NCI-H146 treated with DMSO at 0.1 percent for 48 hours (cell line): ENCODE data around the gene R3HDM2.

Source experiments
- DNase-seq: peaks from one replicate; lab custom pipeline; 2025; ENCODE audit not compliant: unreplicated experiment; lab: John Stamatoyannopoulos, UW

R3HDM2 gene

GRCh38 chr12:57273516-57273915 is 157.3 kb downstream of the R3HDM2 start:
- DNase-seq, result no peak

- no peak for DNase-seq
Observed at GRCh38 chr12:57272337-57273151, 158.3 kb downstream of the R3HDM2 start.

GRCh38 chr12:57270966-57271470 is 159.8 kb downstream of the R3HDM2 start:
- no peak for DNase-seq

- DNase-seq, result no peak
Observed at GRCh38 chr12:57268264-57268663, 162.6 kb downstream of the R3HDM2 start.

- no peak for DNase-seq
Observed at GRCh38 chr12:57266681-57267080, 164.2 kb downstream of the R3HDM2 start.

DNA sequence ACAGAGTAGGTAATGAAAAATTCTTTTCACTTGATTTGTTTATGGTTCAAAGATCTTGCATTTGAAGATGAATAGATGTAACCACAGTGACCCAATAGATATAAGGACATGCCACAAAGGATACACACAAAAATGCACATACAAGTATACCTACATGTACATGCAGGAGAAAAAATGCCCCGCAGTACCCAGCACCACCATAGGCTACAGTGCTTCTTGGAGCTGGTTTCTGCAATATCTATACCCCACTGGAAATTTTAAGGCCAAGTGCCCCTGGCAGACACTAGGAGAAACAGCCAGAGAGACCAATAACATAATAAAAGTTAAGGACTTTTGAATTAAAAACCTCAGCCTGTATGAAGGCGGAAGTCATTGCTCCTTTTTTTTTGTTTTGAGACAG is 167.7 kb downstream of the R3HDM2 start:
- no peak for DNase-seq

GRCh38 chr12:57262126-57262822 is 168.6 kb downstream of the R3HDM2 start:
- no peak for DNase-seq

GRCh38 chr12:57261428-57261865 is 169.4 kb downstream of the R3HDM2 start:
- DNase-seq, result peak; percentile 76

DNA sequence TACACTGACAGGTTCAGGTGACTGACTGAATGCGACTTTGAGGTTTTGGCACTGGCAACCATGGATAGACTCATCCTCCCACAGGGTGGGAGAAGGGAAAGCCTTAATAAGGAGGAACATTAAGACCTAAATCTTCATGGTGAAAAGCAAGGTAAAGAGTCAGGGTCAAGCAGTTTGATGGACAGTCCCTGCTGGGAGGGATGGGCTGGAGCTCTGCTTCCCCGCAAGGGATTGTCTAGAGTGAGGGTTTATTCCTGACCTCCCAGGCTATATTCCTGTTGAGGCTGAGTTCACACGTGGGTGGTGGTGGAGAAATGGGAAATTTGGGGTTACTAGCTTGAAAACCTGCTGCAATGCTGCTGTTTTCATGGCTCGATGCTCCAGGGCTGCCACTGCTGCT is 170.5 kb downstream of the R3HDM2 start:
- DNase-seq, result no peak

DNA sequence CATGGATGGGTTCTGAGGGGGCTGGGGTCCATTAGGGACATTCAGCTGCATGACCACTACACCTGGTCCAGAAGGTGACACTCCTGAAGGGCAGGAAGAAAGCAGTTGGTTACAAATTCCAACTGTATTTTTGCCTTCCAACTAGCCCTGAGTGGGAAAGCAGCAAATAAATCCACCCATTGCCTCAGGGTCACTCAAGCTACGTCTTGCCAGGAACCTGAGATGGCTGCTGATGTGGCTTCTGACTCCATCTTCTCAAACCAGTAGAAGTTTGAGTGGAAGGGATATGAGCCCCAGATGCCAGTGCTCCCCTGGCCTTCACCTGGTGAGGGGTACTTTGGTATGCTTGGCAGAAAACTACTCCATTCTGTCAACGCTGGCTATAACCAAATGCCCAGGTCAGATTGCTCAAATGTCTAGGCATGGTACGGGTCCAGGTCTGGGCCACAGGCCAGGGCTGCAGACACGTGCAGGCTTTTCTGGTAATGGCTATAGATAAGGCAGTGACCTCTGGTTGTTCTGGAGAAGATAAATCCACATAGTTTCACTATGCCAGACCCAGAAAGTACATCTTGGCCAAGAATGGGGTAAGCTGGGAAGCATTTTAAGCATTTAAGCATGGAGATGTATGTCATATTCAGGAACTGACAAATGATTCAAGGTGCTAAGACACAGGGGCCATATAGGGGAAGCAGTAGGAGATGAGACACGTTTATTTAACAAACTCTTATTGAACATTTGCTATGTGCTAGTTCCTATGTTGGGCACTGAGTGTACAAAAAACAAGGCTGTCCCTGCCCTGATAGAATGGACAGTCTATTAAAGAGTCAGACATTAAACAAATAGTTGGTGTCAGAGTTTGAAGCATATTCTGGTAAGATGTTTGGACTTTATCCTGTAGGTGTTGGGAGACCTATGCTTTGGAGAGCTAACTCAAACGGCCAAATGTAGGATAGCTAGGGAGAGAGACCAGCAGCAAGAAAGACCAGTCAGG is 171.6 kb downstream of the R3HDM2 start:
- DNase-seq, result no peak

GRCh38 chr12:57255916-57256315 is 174.9 kb downstream of the R3HDM2 start:
- DNase-seq, result no peak

GRCh38 chr12:57254506-57255280 is 176.2 kb downstream of the R3HDM2 start:
- DNase-seq, result no peak

DNA sequence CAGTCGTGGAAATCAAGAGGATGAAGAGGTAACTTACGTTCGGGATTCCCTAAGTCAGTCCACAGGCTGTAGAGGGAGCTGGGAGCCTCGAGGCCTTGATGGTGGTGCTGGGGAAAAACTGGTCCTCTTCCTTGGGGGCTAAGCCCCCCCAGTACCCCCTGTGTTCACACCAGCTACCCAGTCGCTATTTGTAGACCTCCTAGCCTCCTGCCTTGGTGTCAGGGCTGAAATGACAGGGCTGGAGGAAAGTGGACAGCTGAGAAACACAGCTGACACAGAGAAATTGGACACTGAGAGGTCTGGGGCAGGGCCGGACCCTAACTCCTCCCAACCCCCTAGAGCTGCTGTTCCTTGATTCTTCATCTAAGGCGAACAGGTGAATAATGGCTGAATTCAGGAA is 179.9 kb downstream of the R3HDM2 start, which contains the start of gene STAC3:
STAC3 (minus strand) TSS at position 232 of the 400 bp plus-strand sequence. CDS start 1,551 bp downstream, outside the sequence.
- DNase-seq, result no peak

DNA sequence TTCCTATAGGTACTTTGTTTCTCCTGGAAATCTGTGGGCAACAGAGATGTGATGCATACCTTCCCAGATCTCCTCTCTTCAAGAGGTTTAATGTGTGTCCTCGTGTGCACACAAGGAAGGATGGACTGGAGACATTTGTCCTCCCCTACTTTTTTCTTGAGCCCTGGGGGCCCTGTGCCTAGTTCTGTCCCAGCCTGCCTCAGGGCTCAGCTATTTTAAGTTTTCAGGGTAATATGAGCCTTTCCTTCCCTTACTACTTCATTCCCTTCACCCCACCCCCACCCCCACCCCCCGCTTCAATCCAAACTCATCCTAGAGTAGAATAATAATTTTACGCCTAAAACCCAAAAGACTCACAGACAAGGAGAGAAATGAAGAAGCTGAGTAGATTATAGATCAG is 180.3 kb downstream of the R3HDM2 start:
- DNase-seq, result no peak

- no peak for DNase-seq
Observed at GRCh38 chr12:57248934-57249742, 181.7 kb downstream of the R3HDM2 start.

- DNase-seq, result no peak
Observed at GRCh38 chr12:57247041-57247440, 183.8 kb downstream of the R3HDM2 start.

DNA sequence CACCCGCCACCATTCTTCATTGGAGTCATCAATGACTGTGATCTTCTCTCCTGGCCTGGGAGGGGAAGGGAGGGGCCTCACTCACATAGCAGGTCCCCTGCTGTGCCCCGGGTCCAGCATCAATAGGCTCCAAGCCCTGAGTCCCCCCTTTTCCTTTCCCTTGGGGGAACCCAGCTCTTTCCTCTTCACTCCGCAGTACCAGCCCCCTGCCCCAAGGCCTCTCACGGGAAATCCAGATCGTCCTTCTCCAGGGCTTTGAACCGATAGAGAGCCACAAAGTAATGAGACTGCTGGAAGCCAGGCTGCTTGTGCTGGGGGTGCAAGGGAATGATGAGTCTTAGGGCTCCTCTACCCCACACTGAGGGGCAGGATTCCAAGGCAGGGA is 186.5 kb downstream of the R3HDM2 start:
- DNase-seq, result no peak

GRCh38 chr12:57243521-57244311 is 187.1 kb downstream of the R3HDM2 start:
- peak; percentile 63 for DNase-seq
